Measurements from ENCODE around the gene FER. TPM values are rescaled to one million over a fixed set of nuclear protein-coding genes. Genes with fewer than 3 reads are reported as not detected.

FER gene
- total RNA-seq, 1 experiment from 2014 or later = 18.0 TPM

- Histone ChIP-seq H3K4me2 (ENCODE audit: insufficient read depth, insufficient read length, low read length) (no peak overlapping the region), H3K27ac (ENCODE audit: insufficient read length, low read depth, low read length) (no peak overlapping the region)
- no CpG with 5 or more reads among the region's 3 CpGs for WGBS (ENCODE audit: extremely low coverage, insufficient read length, low lambda C conversion rate)
These were observed 53.6 kb downstream of the FER start for GRCh38 chr5:108801301-108801700.

More at GRCh38 chr5:108801301-108801700, 53.6 kb downstream of the FER start:
- H3K4me3 Mint-ChIP-seq = no peak overlapping the region
- peaks cover 23 to 30% of the 10 kb centered on the region in 2 experiments for H3K9me3 Mint-ChIP-seq
- Histone ChIP-seq H3K79me2 (ENCODE audit: insufficient read depth, low read length) (no peaks in the 10 kb centered on the region), H4K91ac (ENCODE audit: insufficient read length, low read depth, low read length) (no peak overlapping the region), H3K56ac (ENCODE audit: insufficient read length, low read depth, low read length) (no peak overlapping the region), H3K4ac (ENCODE audit: low read depth, low read length) (no peak overlapping the region), H4K8ac (replicated peaks; ENCODE audit: insufficient read length, low read depth, low read length) (no peak overlapping the region), H3K9ac (ENCODE audit: extremely low read depth, insufficient read length, low read length) (no peak overlapping the region), H2AFZ (ENCODE audit: low read length) (no peak overlapping the region), H3K9me3 (ENCODE audit: control insufficient read depth, low read depth, low read length) (no peaks in the 10 kb centered on the region), H4K20me1 (ENCODE audit: control insufficient read depth, insufficient read depth, insufficient read length) (no peaks in the 10 kb centered on the region), H3K18ac (ENCODE audit: insufficient read length, low read depth, low read length) (no peak overlapping the region), H3K4me1 (ENCODE audit: insufficient read depth, low read length) (no peaks in the 10 kb centered on the region), H4K5ac (ENCODE audit: insufficient read length, low read depth, low read length) (no peak overlapping the region), H2BK12ac (ENCODE audit: insufficient read length, low read depth, low read length) (no peak overlapping the region), H2BK15ac (ENCODE audit: low read depth, low read length) (no peak overlapping the region), H3K23me2 (ENCODE audit: insufficient read length, low read depth, low read length, poor library complexity, severe bottlenecking) (no peaks in the 10 kb centered on the region), H2BK5ac (ENCODE audit: insufficient read length, low read length) (no peak overlapping the region), H3T11ph (ENCODE audit: low read length) (no peak overlapping the region), H3K14ac (ENCODE audit: insufficient read depth, low read length) (no peak overlapping the region), H2BK20ac (ENCODE audit: low read depth, low read length, poor library complexity, severe bottlenecking) (no peak overlapping the region), H2BK120ac (ENCODE audit: low read depth, low read length, poor library complexity, severe bottlenecking) (no peak overlapping the region), H3K23ac (ENCODE audit: insufficient read length, low read depth, low read length) (no peak overlapping the region), H2AK5ac (ENCODE audit: insufficient read length, low read length) (no peak overlapping the region), H3K79me1 (ENCODE audit: insufficient read depth, low read depth, low read length, poor library complexity, severe bottlenecking) (no peaks in the 10 kb centered on the region), H3K27me3 (ENCODE audit: insufficient read depth, low read length) (no peaks in the 10 kb centered on the region)
- no peak for TF ChIP-seq CTCF (conservative IDR thresholded peaks at IDR 0.05)
- H3K4me1 Mint-ChIP-seq = peaks cover 0 to 5% of the 10 kb centered on the region in 2 experiments; a peak in 2 of 4 replicates
- H3K27me3 Mint-ChIP-seq (ENCODE audit: low read depth) = no peaks in the 10 kb centered on the region
- H3K27ac Mint-ChIP-seq = no peak overlapping the region
- H3K36me3 Mint-ChIP-seq (ENCODE audit: insufficient read depth in 1 of 3, low read depth in 3 of 3) = peaks cover 30 to 47% (median 46%) of the 10 kb centered on the region in 3 experiments
- no peak for DNase-seq
